Measurements from ENCODE around the gene DDAH2.
A peak's percentile ranks its signal among the peaks of the same experiment; 100 is the strongest.

Gene DDAH2

DNA sequence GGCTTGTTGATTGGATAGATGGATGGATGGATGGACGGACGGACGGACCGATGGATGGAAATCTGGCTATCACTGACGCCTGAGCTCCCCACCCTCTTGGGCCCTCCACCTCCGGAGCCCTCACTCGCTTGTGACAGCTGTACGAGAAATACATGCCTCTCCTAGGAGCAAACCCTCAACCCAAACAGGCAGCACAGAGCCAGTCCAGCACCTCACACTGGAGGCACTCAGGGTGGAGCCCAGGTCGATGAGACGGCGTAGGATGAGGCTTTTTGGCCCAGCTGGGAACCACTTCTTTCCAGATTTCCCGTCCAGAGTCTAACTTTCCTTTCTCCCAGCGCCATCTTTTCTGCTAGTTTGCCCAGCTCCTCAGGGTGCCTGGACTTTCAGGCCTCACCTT, 45.5 kb downstream of the DDAH2 start:
- H3K4me3 ChIP-seq (ENCODE audit: low read depth, low read length), result no peak overlapping the region
- peaks cover 25% of the 10 kb centered on the region for H3K36me3 ChIP-seq (replicated peaks)
- no peak overlapping the region for H3K27ac ChIP-seq
- TF ChIP-seq, protein P1, sequence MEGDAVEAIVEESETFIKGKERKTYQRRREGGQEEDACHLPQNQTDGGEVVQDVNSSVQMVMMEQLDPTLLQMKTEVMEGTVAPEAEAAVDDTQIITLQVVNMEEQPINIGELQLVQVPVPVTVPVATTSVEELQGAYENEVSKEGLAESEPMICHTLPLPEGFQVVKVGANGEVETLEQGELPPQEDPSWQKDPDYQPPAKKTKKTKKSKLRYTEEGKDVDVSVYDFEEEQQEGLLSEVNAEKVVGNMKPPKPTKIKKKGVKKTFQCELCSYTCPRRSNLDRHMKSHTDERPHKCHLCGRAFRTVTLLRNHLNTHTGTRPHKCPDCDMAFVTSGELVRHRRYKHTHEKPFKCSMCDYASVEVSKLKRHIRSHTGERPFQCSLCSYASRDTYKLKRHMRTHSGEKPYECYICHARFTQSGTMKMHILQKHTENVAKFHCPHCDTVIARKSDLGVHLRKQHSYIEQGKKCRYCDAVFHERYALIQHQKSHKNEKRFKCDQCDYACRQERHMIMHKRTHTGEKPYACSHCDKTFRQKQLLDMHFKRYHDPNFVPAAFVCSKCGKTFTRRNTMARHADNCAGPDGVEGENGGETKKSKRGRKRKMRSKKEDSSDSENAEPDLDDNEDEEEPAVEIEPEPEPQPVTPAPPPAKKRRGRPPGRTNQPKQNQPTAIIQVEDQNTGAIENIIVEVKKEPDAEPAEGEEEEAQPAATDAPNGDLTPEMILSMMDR (IDR thresholded peaks at IDR 0.05; ENCODE audit: low read depth, low read length, missing control alignments), result no peak
- DNase-seq, result no peak
- no peaks in the 10 kb centered on the region for H3K27me3 ChIP-seq (replicated peaks)
- in situ Hi-C loops (cut with HindIII; ENCODE audit: low pct_ligation_motif_present, low sequenced_read_pairs), result no loop called here

DNA sequence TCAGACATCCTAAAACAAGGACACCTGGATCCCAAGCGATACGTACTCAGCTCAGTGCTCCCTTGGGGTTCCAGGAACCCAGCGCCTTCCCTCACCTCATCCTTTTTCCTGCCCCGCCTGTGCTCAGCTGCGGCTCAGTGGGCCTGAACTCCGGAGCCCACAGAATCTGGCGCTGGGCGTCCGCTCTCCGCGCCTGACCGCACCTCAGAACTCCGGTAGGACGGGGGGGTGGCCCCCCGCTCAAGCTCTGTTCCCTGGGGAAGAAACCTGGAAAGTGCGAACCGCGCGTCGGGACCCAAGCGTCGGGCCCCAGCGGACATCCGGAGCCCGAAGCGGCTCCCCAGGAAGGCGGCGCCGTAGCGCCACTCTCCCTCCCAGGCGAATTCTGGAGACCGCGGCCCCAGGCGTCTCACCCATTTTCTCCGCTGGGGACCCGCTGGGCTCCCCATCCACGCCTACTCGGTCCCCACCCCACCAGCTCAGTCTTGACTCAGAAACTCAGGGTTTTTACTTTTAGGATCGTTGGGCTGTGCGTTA, 47.9 kb downstream of the DDAH2 start:
- H3K27ac ChIP-seq, result peak overlapping the region; percentile 30
- H3K27me3 ChIP-seq (replicated peaks), result no peaks in the 10 kb centered on the region
- TF ChIP-seq, protein P1 (IDR thresholded peaks at IDR 0.05; ENCODE audit: low read depth, low read length, missing control alignments), result peak; percentile 29
- H3K36me3 ChIP-seq (replicated peaks), result peaks cover 2% of the 10 kb centered on the region
- no peak for DNase-seq
- in situ Hi-C loops (cut with HindIII; ENCODE audit: low pct_ligation_motif_present, low sequenced_read_pairs), result no loop called here
- peak overlapping the region; percentile 61 for H3K4me3 ChIP-seq (ENCODE audit: low read depth, low read length)

DNA sequence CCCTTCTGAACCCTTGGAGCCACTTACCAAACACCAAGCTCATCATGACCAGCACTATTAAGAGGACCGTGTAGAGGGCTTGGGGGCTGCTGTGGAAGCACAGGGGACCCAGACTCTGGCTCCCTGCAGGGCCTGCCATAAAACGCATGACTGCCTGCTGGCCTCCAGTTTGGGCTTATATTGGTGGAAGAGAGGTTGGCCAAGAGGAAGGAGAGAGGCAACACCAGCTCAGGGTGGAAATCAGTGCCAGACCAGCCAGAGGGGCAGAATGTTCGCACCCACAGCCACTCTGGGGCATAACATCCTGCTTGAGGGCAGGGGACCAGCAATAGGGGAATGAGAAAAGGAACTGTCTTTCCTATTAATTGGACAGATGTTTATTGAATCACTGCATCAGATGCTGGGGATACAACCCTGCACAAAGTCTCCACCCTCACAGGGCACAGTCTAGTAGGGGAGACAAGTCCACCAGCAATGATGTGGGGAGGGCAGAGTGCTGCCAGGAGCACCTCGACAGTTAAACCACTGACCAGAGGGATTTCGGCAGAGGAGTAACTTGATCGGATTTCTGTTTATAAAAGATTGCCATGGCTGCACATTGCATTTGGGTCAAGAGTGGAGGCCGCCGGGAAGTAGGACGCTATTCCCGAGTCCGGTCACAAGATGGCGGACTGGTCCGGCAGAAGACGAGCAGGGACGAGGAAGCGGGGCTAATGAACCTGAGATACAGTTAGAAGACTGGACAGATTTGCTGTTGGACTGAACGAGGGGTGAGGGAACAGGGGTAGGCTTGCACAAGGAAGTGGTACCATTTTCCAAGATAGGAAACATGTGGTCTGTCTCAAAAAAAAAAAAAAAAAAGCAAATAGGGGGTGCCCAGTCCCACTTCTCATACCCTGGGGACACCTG, 48.6 kb downstream of the DDAH2 start, which contains the start of gene LY6G5C:
TSS of gene LY6G5C (minus strand) at position 842 of the 909 bp plus-strand sequence. CDS start at position 148, 694 bp downstream.
- in situ Hi-C loops (cut with HindIII; ENCODE audit: low pct_ligation_motif_present, low sequenced_read_pairs), result no loop called here
- no peaks in the 10 kb centered on the region for H3K27me3 ChIP-seq (replicated peaks)
- DNase-seq, result peak; percentile 82
- no peaks in the 10 kb centered on the region for H3K36me3 ChIP-seq (replicated peaks)
- H3K4me3 ChIP-seq (ENCODE audit: low read depth, low read length), result peak within 1 kb of the TSS; percentile 61
- H3K27ac ChIP-seq, result peak within 1 kb of the TSS; percentile 30
- TF ChIP-seq, protein P1 (IDR thresholded peaks at IDR 0.05; ENCODE audit: low read depth, low read length, missing control alignments), result peak; percentile 85

DNA sequence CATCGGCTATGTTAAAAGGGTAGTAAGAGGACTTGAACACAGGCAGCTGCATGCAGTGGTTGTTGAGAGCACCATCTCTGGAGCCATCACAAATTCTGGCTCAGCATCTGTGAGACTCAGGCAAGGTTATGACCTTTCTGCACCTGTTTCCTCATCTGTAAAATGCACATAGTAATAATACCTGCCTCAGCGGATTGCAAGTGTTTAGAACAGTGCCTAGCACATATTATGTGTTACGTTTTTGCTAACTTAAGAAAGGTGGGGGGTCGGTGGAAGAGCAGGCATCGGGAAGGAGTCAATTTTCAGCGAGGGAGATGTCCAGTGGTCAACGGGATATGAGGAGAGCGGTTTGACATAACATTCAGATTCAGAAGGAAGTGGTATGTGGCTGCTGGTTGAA, 51.1 kb downstream of the DDAH2 start:
- H3K4me3 ChIP-seq (ENCODE audit: low read depth, low read length), result no peak overlapping the region
- TF ChIP-seq, protein P1 (IDR thresholded peaks at IDR 0.05; ENCODE audit: low read depth, low read length, missing control alignments), result no peak
- peaks cover 5% of the 10 kb centered on the region for H3K36me3 ChIP-seq (replicated peaks)
- no peak for DNase-seq
- no peak overlapping the region for H3K27ac ChIP-seq
- in situ Hi-C loops (cut with HindIII; ENCODE audit: low pct_ligation_motif_present, low sequenced_read_pairs), result no loop called here
- no peaks in the 10 kb centered on the region for H3K27me3 ChIP-seq (replicated peaks)
